Head of caudate nucleus (tissue), 42 donors: ENCODE data around the gene FOXF1.
A peak's percentile ranks its signal among the peaks of the same experiment; 100 is the strongest.

Experiments used
- DNase-seq, 42 donors: peaks; one replicate each; pipeline versions ENCODE4 v3.0.0 to v3.0.0-alpha.2; 2020 to 2021; ENCODE audit warnings: mixed read lengths in 7 of 42
- intact Hi-C: fragments of 100-400 bp; cut with DNase I; formaldehyde crosslinking; loops from one replicate; pipeline ENCODE4 v1.15.0; 2022

Gene FOXF1

GRCh38 chr16:86491640-86492023 is 18.7 kb upstream of the FOXF1 start:
- intact Hi-C loops: no loop called here
- DNase-seq: peak in 26 of 42 donors; percentile 18 to 73 (median 45)

- DNase-seq: no peak
- intact Hi-C loops: no loop called here
Measured at GRCh38 chr16:86492267-86492960, 17.9 kb upstream of the FOXF1 start.

- intact Hi-C loops: no loop called here
- no peak for DNase-seq
Measured at GRCh38 chr16:86492961-86493629, 17.2 kb upstream of the FOXF1 start.

- no peak for DNase-seq
- intact Hi-C loops: no loop called here
Measured at GRCh38 chr16:86494039-86494564, 16.2 kb upstream of the FOXF1 start.

- DNase-seq: no peak
- intact Hi-C loops: no loop called here
Measured at GRCh38 chr16:86494565-86495356, 15.6 kb upstream of the FOXF1 start.

GRCh38 chr16:86495357-86495701 is 15.0 kb upstream of the FOXF1 start:
- DNase-seq: no peak
- intact Hi-C loops: no loop called here

GRCh38 chr16:86495756-86496261 is 14.5 kb upstream of the FOXF1 start:
- intact Hi-C loops: no loop called here
- DNase-seq: no peak

- intact Hi-C loops: no loop called here
Measured at GRCh38 chr16:86496262-86496928, 13.9 kb upstream of the FOXF1 start.

GRCh38 chr16:86496929-86497461 is 13.3 kb upstream of the FOXF1 start:
- intact Hi-C loops: no loop called here
- DNase-seq: no peak

More at GRCh38 chr16:86496262-86496928, 13.9 kb upstream of the FOXF1 start:
- no peak for DNase-seq

GRCh38 chr16:86497551-86498021 is 12.7 kb upstream of the FOXF1 start:
- no peak for DNase-seq
- intact Hi-C loops: no loop called here

- intact Hi-C loops: no loop called here
- DNase-seq: no peak
Measured at GRCh38 chr16:86498155-86498670, 12.1 kb upstream of the FOXF1 start.

GRCh38 chr16:86498671-86499439 is 11.5 kb upstream of the FOXF1 start:
- intact Hi-C loops: no loop called here
- DNase-seq: no peak

- intact Hi-C loops: no loop called here
- no peak for DNase-seq
Measured at GRCh38 chr16:86499440-86499786, 10.9 kb upstream of the FOXF1 start.

GRCh38 chr16:86499889-86500707 is 10.2 kb upstream of the FOXF1 start:
- intact Hi-C loops: no loop called here
- no peak for DNase-seq

- DNase-seq: no peak
- intact Hi-C loops: no loop called here
Measured at GRCh38 chr16:86500708-86501510, 9.4 kb upstream of the FOXF1 start.
